ENCODE data around the gene RBM5. TPM values are rescaled to one million over a fixed set of nuclear protein-coding genes. Genes with fewer than 3 reads are reported as not detected.

Gene RBM5
- total RNA-seq (2021): 88.0 to 92.3 TPM (median 92.1 TPM) in 3 replicates
- percentile 90 among the genes with signal in this experiment for Bru-seq, nascent RNA
- long read RNA-seq, experiment 1, transcript RBM5-201 (25 exons, 3,188 nt): major isoform, 87 of 184 reads
- long read RNA-seq, experiment 1, partial matches to known transcripts: 37 of 184 reads
- long read RNA-seq, experiment 1, other reads (novel, unspliced or antisense): 59 of 184 reads
- long read RNA-seq, experiment 2, transcript RBM5-201 (25 exons, 3,188 nt): major isoform, 11 of 60 reads
- long read RNA-seq, experiment 2, partial matches to known transcripts: 33 of 60 reads
- long read RNA-seq, experiment 2, other reads (novel, unspliced or antisense): 16 of 60 reads
- long read RNA-seq, experiment 3, transcript RBM5-201 (25 exons, 3,188 nt): major isoform, 10 of 20 reads
- long read RNA-seq, experiment 3, partial matches to known transcripts: 5 of 20 reads
- long read RNA-seq, experiment 3, other reads (novel, unspliced or antisense): 3 of 20 reads

DNA sequence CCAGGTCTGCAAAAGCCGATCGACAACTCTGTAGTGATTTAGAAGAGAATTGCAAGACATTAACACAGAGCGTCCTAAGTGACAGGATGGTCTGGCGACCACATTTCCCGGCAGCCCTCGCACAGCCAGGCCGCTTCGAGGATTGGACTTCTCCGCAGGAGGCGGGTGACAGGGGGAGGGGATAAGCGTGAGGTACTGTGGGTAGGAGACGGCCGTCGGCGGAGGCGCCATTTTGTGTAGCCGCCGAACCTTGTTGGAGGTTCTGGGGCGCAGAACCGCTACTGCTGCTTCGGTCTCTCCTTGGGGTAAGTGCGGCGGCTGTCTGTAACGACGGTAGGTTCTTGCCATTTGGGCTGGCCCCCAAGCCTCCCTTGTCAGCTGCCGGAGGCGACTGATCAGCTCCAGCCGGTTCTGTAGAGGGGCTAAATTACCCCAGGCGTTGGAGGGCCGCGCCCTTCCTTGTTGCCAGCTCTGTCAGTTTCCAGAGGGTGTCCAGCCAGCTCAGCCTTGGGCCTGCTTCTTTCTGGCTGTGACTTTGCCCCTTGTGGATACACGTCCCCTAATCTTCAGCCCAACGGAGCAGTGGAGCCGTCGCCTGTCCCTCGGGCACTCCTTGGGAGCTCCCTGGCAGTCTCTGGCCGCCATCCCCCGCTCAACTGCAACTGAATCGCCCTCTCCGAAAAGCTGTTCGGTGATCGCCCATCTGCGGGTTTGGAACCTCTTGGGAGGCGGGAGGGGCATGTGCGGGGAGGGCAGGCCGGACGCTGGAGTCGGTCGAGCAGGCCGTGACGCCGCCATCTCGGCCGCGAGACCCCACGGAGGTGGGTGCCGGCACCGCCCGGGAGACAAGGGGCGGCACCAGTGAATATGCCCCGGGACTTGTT is at the start of gene RBM5:
Gene RBM5 (plus strand): TSS at position 195 of the 884 bp plus-strand sequence. CDS start 1,516 bp downstream, outside the sequence.
- ATAC-seq (peak; percentile 100), DNase-seq (ENCODE audit: low spot score) (peak; percentile 93)
- POLR2A ChIA-PET: interaction anchor here (0.6 to 0.9 kb wide), 2 partner anchors 54 to 286 kb away, joined by 3 to 5 read pairs; partner anchors contain the start of gene INKA1
- peak within 1 kb of the TSS; percentile 99 for H3K4me3 Mint-ChIP-seq
- peaks cover 2% of the 10 kb centered on the region; the same call in 1 of the 2 replicates for H3K27me3 Mint-ChIP-seq (ENCODE audit: low read depth)
- H3K36me3 Mint-ChIP-seq: peaks cover 38% of the 10 kb centered on the region
- H3K9me3 Mint-ChIP-seq: peaks cover 12% of the 10 kb centered on the region
- peaks cover 8% of the 10 kb centered on the region for H3K4me1 Mint-ChIP-seq
- CTCF ChIA-PET: interaction anchor here (0.7 to 1.8 kb wide), 4 partner anchors 100 to 549 kb away, joined by 3 to 9 read pairs (median 3); partner anchors contain the start of gene INKA1
- H3K27ac Mint-ChIP-seq: peak within 1 kb of the TSS; percentile 94
- TF ChIP-seq ZNF396 (CRISPR knock-in tag; IDR thresholded peaks at IDR 0.05; ENCODE audit: borderline replicate concordance) (no peak), SMAD3 (CRISPR knock-in tag; IDR thresholded peaks at IDR 0.05; ENCODE audit: borderline replicate concordance) (no peak), OVOL2 (CRISPR knock-in tag; IDR thresholded peaks at IDR 0.05; ENCODE audit: borderline replicate concordance) (no peak), MYBL2 (CRISPR knock-in tag; IDR thresholded peaks at IDR 0.05) (peak; percentile 72; the same call in 1 of the 2 replicates), TCF7 (CRISPR knock-in tag; IDR thresholded peaks at IDR 0.05; ENCODE audit: low read depth) (peak; percentile 83; the same call in 1 of the 2 replicates), ZNF317 (CRISPR knock-in tag; IDR thresholded peaks at IDR 0.05; ENCODE audit: borderline replicate concordance, low read depth) (no peak), ESRRA (CRISPR knock-in tag; IDR thresholded peaks at IDR 0.05; ENCODE audit: borderline replicate concordance) (peak; percentile 23; the same call in 1 of the 2 replicates), ETV6 (CRISPR knock-in tag; IDR thresholded peaks at IDR 0.05) (no peak), FOXP1 (CRISPR knock-in tag; IDR thresholded peaks at IDR 0.05; ENCODE audit: borderline replicate concordance) (0 out of 2 replicates have a peak, but pooled peaks have one; percentile 55), ZNF416 (CRISPR knock-in tag; IDR thresholded peaks at IDR 0.05) (no peak), FOXK1 (CRISPR knock-in tag; IDR thresholded peaks at IDR 0.05) (peak; percentile 34; the same call in 1 of the 2 replicates), GRHL2 (CRISPR knock-in tag; IDR thresholded peaks at IDR 0.05; ENCODE audit: insufficient replicate concordance, severe bottlenecking) (no peak), MXD4 (CRISPR knock-in tag; IDR thresholded peaks at IDR 0.05; ENCODE audit: borderline replicate concordance) (no peak), TP53 (CRISPR knock-in tag; IDR thresholded peaks at IDR 0.05) (no peak)
- TF ChIP-seq, protein P1, sequence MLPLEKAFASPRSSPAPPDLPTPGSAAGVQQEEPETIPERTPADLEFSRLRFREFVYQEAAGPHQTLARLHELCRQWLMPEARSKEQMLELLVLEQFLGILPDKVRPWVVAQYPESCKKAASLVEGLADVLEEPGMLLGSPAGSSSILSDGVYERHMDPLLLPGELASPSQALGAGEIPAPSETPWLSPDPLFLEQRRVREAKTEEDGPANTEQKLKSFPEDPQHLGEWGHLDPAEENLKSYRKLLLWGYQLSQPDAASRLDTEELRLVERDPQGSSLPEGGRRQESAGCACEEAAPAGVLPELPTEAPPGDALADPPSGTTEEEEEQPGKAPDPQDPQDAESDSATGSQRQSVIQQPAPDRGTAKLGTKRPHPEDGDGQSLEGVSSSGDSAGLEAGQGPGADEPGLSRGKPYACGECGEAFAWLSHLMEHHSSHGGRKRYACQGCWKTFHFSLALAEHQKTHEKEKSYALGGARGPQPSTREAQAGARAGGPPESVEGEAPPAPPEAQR (CRISPR knock-in tag; IDR thresholded peaks at IDR 0.05): no peak
- TF ChIP-seq, protein P2, sequence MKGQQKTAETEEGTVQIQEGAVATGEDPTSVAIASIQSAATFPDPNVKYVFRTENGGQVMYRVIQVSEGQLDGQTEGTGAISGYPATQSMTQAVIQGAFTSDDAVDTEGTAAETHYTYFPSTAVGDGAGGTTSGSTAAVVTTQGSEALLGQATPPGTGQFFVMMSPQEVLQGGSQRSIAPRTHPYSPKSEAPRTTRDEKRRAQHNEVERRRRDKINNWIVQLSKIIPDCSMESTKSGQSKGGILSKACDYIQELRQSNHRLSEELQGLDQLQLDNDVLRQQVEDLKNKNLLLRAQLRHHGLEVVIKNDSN (CRISPR knock-in tag; IDR thresholded peaks at IDR 0.05): no peak
- TF ChIP-seq, protein P3, sequence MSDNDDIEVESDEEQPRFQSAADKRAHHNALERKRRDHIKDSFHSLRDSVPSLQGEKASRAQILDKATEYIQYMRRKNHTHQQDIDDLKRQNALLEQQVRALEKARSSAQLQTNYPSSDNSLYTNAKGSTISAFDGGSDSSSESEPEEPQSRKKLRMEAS (CRISPR knock-in tag; IDR thresholded peaks at IDR 0.05): peak; percentile 22; the same call in 1 of the 2 replicates
- TF ChIP-seq, protein P4, sequence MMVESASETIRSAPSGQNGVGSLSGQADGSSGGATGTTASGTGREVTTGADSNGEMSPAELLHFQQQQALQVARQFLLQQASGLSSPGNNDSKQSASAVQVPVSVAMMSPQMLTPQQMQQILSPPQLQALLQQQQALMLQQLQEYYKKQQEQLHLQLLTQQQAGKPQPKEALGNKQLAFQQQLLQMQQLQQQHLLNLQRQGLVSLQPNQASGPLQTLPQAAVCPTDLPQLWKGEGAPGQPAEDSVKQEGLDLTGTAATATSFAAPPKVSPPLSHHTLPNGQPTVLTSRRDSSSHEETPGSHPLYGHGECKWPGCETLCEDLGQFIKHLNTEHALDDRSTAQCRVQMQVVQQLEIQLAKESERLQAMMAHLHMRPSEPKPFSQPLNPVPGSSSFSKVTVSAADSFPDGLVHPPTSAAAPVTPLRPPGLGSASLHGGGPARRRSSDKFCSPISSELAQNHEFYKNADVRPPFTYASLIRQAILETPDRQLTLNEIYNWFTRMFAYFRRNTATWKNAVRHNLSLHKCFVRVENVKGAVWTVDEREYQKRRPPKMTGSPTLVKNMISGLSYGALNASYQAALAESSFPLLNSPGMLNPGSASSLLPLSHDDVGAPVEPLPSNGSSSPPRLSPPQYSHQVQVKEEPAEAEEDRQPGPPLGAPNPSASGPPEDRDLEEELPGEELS (CRISPR knock-in tag; IDR thresholded peaks at IDR 0.05): no peak
- TF ChIP-seq, protein P5, sequence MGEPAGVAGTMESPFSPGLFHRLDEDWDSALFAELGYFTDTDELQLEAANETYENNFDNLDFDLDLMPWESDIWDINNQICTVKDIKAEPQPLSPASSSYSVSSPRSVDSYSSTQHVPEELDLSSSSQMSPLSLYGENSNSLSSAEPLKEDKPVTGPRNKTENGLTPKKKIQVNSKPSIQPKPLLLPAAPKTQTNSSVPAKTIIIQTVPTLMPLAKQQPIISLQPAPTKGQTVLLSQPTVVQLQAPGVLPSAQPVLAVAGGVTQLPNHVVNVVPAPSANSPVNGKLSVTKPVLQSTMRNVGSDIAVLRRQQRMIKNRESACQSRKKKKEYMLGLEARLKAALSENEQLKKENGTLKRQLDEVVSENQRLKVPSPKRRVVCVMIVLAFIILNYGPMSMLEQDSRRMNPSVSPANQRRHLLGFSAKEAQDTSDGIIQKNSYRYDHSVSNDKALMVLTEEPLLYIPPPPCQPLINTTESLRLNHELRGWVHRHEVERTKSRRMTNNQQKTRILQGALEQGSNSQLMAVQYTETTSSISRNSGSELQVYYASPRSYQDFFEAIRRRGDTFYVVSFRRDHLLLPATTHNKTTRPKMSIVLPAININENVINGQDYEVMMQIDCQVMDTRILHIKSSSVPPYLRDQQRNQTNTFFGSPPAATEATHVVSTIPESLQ (CRISPR knock-in tag; IDR thresholded peaks at IDR 0.05): 0 out of 2 replicates have a peak, but pooled peaks have one; percentile 17
- TF ChIP-seq, protein P6, sequence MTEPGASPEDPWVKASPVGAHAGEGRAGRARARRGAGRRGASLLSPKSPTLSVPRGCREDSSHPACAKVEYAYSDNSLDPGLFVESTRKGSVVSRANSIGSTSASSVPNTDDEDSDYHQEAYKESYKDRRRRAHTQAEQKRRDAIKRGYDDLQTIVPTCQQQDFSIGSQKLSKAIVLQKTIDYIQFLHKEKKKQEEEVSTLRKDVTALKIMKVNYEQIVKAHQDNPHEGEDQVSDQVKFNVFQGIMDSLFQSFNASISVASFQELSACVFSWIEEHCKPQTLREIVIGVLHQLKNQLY (CRISPR knock-in tag; IDR thresholded peaks at IDR 0.05): no peak
- TF ChIP-seq, protein P7, sequence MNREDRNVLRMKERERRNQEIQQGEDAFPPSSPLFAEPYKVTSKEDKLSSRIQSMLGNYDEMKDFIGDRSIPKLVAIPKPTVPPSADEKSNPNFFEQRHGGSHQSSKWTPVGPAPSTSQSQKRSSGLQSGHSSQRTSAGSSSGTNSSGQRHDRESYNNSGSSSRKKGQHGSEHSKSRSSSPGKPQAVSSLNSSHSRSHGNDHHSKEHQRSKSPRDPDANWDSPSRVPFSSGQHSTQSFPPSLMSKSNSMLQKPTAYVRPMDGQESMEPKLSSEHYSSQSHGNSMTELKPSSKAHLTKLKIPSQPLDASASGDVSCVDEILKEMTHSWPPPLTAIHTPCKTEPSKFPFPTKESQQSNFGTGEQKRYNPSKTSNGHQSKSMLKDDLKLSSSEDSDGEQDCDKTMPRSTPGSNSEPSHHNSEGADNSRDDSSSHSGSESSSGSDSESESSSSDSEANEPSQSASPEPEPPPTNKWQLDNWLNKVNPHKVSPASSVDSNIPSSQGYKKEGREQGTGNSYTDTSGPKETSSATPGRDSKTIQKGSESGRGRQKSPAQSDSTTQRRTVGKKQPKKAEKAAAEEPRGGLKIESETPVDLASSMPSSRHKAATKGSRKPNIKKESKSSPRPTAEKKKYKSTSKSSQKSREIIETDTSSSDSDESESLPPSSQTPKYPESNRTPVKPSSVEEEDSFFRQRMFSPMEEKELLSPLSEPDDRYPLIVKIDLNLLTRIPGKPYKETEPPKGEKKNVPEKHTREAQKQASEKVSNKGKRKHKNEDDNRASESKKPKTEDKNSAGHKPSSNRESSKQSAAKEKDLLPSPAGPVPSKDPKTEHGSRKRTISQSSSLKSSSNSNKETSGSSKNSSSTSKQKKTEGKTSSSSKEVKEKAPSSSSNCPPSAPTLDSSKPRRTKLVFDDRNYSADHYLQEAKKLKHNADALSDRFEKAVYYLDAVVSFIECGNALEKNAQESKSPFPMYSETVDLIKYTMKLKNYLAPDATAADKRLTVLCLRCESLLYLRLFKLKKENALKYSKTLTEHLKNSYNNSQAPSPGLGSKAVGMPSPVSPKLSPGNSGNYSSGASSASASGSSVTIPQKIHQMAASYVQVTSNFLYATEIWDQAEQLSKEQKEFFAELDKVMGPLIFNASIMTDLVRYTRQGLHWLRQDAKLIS (CRISPR knock-in tag; IDR thresholded peaks at IDR 0.05; ENCODE audit: borderline replicate concordance): no peak

All from WTC11 (cell line).